Smooth muscle cell (in vitro differentiated cells): ENCODE data around the gene RAPGEF4. TPM values are rescaled to one million over a fixed set of nuclear protein-coding genes. Genes with fewer than 3 reads are reported as not detected.

Source experiments
- DNase-seq: peaks from one replicate; lab custom pipeline; 2025; ENCODE audit not compliant: unreplicated experiment; lab: John Stamatoyannopoulos, UW
- H2AFZ ChIP-seq: fragments of 200-600 bp; sonication (generic); 2 replicates; pipeline ENCODE4 v1.6.0; 2016; ENCODE audit warnings: antibody characterized with exemption, low read depth, mild to moderate bottlenecking
- H3F3A ChIP-seq: fragments of 200-600 bp; sonication (generic); 2 replicates; pipeline ENCODE4 v1.6.0; 2017; ENCODE audit warnings: antibody characterized with exemption, low read depth
- H3K27ac ChIP-seq: fragments of 200-600 bp; sonication (generic); 2 replicates; pipeline ENCODE4 v1.5.1; 2016; ENCODE audit warnings: low read depth, mild to moderate bottlenecking
- H3K27me3 ChIP-seq: fragments of 200-600 bp; sonication (generic); 2 replicates; pipeline ENCODE4 v1.6.1; 2016; ENCODE audit warnings: low read depth, mild to moderate bottlenecking
- H3K36me3 ChIP-seq: fragments of 200-600 bp; sonication (generic); 2 replicates; pipeline ENCODE4 v1.5.1; 2016; ENCODE audit warnings: low read depth
- H3K4me1 ChIP-seq: fragments of 200-600 bp; sonication (generic); 2 replicates; pipeline ENCODE4 v1.5.1; 2016; ENCODE audit warnings: low read depth
- H3K4me2 ChIP-seq: fragments of 200-600 bp; sonication (generic); 2 replicates; pipeline ENCODE4 v1.6.0; 2016; ENCODE audit warnings: mild to moderate bottlenecking
- H3K4me3 ChIP-seq: fragments of 200-600 bp; sonication (generic); 2 replicates; pipeline ENCODE4 v1.5.1; 2016; ENCODE audit warnings: mild to moderate bottlenecking
- H3K79me2 ChIP-seq: fragments of 200-600 bp; sonication (generic); 2 replicates; pipeline ENCODE4 v1.6.0; 2016; ENCODE audit warnings: low read depth, mild to moderate bottlenecking
- H3K9ac ChIP-seq: fragments of 200-600 bp; sonication (generic); 2 replicates; pipeline ENCODE4 v1.6.0; 2016; ENCODE audit warnings: low read depth
- H3K9me3 ChIP-seq: fragments of 200-600 bp; sonication (generic); replicated peaks from 2 replicates; pipeline ENCODE4 v1.5.1; 2016; ENCODE audit warnings: low read depth
- H4K20me1 ChIP-seq: fragments of 200-600 bp; sonication (generic); 2 replicates; pipeline ENCODE4 v1.6.0; 2016; ENCODE audit warnings: low read depth
- WGBS: methylation state at CpG from one replicate; pipeline ENCODE4 v1.1.7; 2016; ENCODE audit warnings: low lambda C conversion rate; 5-methylcytosine and 5-hydroxymethylcytosine counted together
- polyA plus RNA-seq: library from polyadenylated mRNA; unstranded; fragments of >200 nt; fragmentation: Nextera tagmentation; extraction: Ambion mirVana; gene quantifications from 2 replicates; pipeline ENCODE4 v1.2.1, GENCODE V29; 2016
- total RNA-seq: library from RNA; depleted of rRNA; stranded (reverse); fragments of >200 nt; gene quantifications from 2 replicates; pipeline ENCODE4 v1.2.3, GENCODE V29; 2014
- TF ChIP-seq, protein P1 (sequence below): fragments of 200-600 bp; sonication (generic); IDR thresholded peaks from 2 replicates; pipeline ENCODE4 v1.5.1; 2017; ENCODE audit warnings: borderline replicate concordance, mild to moderate bottlenecking, antibody characterized with exemption; ENCODE audit not compliant: insufficient read depth, poor library complexity, severe bottlenecking

RAPGEF4 gene
- total and polyA plus RNA-seq, 2 experiments from 2014 or later, result 0.35 to 2.7 TPM

DNA sequence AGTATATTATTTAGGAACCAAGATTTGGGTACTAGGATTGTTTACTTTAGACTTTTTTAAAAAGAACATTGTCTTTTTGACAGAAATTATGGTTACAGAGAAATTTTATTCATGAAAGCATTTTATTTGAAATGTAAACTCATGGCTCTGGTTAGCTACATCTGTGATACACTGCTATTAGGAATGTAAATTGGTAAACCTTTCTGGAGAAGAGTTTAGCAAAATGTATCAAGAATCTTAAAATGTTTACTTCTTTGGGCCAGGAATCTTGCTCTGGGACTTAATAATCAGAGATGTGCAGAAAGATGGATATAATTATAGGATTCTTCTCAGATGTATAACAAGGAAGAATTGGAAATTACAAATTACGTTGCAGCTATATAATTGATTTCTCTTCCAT lies 359.7 kb downstream of the RAPGEF4 start:
- Histone ChIP-seq H3K27ac (no peak overlapping the region), H2AFZ (no peak overlapping the region), H4K20me1 (no peaks in the 10 kb centered on the region), H3K27me3 (no peaks in the 10 kb centered on the region), H3K4me2 (no peak overlapping the region), H3K4me3 (no peak overlapping the region), H3K79me2 (peaks cover 12% of the 10 kb centered on the region), H3K36me3 (peaks cover 7% of the 10 kb centered on the region), H3K9ac (no peak overlapping the region), H3K9me3 (no peaks in the 10 kb centered on the region), H3K4me1 (peaks cover 7% of the 10 kb centered on the region), H3F3A (peaks cover 4% of the 10 kb centered on the region)
- TF ChIP-seq, protein P1, sequence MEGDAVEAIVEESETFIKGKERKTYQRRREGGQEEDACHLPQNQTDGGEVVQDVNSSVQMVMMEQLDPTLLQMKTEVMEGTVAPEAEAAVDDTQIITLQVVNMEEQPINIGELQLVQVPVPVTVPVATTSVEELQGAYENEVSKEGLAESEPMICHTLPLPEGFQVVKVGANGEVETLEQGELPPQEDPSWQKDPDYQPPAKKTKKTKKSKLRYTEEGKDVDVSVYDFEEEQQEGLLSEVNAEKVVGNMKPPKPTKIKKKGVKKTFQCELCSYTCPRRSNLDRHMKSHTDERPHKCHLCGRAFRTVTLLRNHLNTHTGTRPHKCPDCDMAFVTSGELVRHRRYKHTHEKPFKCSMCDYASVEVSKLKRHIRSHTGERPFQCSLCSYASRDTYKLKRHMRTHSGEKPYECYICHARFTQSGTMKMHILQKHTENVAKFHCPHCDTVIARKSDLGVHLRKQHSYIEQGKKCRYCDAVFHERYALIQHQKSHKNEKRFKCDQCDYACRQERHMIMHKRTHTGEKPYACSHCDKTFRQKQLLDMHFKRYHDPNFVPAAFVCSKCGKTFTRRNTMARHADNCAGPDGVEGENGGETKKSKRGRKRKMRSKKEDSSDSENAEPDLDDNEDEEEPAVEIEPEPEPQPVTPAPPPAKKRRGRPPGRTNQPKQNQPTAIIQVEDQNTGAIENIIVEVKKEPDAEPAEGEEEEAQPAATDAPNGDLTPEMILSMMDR, result no peak
- no peak for DNase-seq
- 93% methylated on average over 1 of the region's 1 CpG for WGBS

GRCh38 chr2:173099271-173099670 lies 363.6 kb downstream of the RAPGEF4 start:
- Histone ChIP-seq H2AFZ (no peak overlapping the region), H3K27me3 (no peaks in the 10 kb centered on the region), H3K9me3 (no peaks in the 10 kb centered on the region), H3F3A (no peaks in the 10 kb centered on the region), H3K4me2 (no peak overlapping the region), H3K36me3 (no peaks in the 10 kb centered on the region), H3K79me2 (peaks cover 2% of the 10 kb centered on the region), H3K4me1 (no peaks in the 10 kb centered on the region), H3K9ac (no peak overlapping the region), H3K4me3 (no peak overlapping the region), H3K27ac (no peak overlapping the region), H4K20me1 (peaks cover 3% of the 10 kb centered on the region)
- no peak for DNase-seq
- 100% methylated on average over 2 of the region's 2 CpGs for WGBS
- TF ChIP-seq, protein P1, result no peak

DNA sequence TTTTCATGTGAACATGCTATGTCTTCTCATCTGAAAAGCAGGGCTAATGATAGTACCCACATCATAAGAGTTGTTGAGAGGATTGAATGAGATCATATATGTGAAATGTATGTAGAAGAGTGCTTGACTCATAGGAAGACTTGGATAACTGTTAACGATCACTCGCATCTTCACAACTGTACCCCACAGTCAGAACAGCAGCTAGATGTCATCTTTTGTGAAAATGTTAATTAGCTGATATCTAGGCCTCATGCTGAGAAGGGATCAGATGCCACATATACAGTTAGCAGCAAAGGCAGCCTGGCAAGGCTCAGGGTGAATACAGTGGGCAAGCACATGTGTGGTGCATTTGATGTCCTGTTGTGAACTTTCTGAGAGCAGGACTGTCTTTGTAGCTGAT lies 364.2 kb downstream of the RAPGEF4 start:
- H3K27ac ChIP-seq, result no peak overlapping the region
- no peaks in the 10 kb centered on the region for H3K79me2 ChIP-seq
- no peak overlapping the region for H3K4me3 ChIP-seq
- H3F3A ChIP-seq, result no peaks in the 10 kb centered on the region
- peaks cover 3% of the 10 kb centered on the region for H4K20me1 ChIP-seq
- no peak overlapping the region for H2AFZ ChIP-seq
- H3K36me3 ChIP-seq, result no peaks in the 10 kb centered on the region
- no peak overlapping the region for H3K4me2 ChIP-seq
- no peak overlapping the region for H3K9ac ChIP-seq
- TF ChIP-seq, protein P1, result no peak
- DNase-seq, result no peak
- H3K4me1 ChIP-seq, result no peaks in the 10 kb centered on the region
- 96% methylated on average over 2 of the region's 2 CpGs for WGBS
- no peaks in the 10 kb centered on the region for H3K9me3 ChIP-seq
- no peaks in the 10 kb centered on the region for H3K27me3 ChIP-seq

DNA sequence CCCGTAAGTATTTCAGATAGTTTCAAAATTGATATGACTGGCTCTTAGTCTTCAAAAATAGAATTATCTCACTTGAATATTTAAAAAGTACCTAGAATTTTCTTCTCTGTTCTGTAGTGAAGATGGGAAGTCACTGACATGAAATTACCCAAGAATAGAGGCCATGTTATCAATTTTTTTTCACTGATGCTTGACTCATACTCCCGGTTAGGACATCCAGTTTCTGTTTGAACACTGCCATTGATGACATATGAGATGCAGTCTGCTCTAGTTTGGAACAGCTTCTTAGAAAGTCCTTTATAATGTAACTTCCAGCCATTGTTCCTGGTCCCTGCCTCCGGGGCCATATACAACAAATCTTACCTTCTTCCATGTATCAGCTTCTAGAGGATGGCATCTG lies 366.0 kb downstream of the RAPGEF4 start:
- Histone ChIP-seq H3K4me2 (no peak overlapping the region), H3K9me3 (no peaks in the 10 kb centered on the region), H3K36me3 (no peaks in the 10 kb centered on the region), H4K20me1 (peaks cover 3% of the 10 kb centered on the region), H3K4me1 (no peaks in the 10 kb centered on the region), H2AFZ (no peak overlapping the region), H3K9ac (no peak overlapping the region), H3K27me3 (no peaks in the 10 kb centered on the region), H3K79me2 (peaks cover 5% of the 10 kb centered on the region), H3F3A (no peaks in the 10 kb centered on the region), H3K27ac (no peak overlapping the region), H3K4me3 (no peak overlapping the region)
- 92% methylated on average over 3 of the region's 3 CpGs for WGBS
- TF ChIP-seq, protein P1, result no peak
- DNase-seq, result no peak
